Measurements from ENCODE around the gene RUVBL1.

The RUVBL1 gene

DNA sequence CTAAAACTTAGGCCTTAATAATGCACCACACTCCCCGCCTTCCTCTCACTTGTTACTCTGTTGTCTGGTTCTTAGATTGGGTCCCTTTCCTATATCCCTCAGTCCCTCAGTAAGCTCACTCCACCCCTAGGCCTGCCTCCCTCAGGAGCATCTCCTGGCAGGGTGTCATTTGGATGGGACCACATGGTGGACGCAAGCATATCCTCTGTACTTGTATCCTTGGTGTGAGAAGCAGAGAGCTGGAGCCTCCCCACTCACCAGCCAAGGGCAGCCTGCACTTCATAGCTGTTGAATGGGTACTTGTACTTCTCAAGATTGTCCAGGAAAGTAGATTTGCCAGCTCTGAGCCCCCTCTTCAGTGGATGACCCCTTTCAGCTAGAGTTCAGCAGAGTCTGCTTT is 59.7 kb downstream of the RUVBL1 start:
- no peak for DNase-seq

- DNase-seq = no peak
Observed at GRCh38 chr3:128062033-128062745, 61.4 kb downstream of the RUVBL1 start.

- DNase-seq = no peak
Observed at GRCh38 chr3:128060473-128061381, 62.9 kb downstream of the RUVBL1 start.

GRCh38 chr3:128056258-128056657 is 67.4 kb downstream of the RUVBL1 start:
- DNase-seq = no peak

- no peak for DNase-seq
Observed at GRCh38 chr3:128054367-128054766, 69.2 kb downstream of the RUVBL1 start.

DNA sequence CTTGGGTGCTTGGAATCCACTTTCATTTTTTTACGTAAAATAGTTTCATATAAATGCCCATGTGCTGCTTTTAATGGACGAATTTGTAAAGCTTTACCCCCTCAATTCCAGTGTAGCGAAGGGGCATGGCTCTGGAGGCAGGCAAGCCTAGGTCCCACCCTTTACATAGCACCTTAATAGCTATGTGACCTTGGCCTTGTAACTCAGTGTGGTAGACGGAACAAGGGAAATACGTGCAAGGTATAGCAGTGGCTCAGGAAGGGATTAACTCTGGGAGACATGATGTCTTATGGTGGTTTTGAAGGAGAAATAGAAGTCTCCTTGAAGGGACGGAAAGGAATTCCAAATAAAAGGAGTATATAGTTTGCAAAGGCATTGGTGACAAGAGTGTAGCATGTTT is 70.0 kb downstream of the RUVBL1 start:
- no peak for DNase-seq

DNA sequence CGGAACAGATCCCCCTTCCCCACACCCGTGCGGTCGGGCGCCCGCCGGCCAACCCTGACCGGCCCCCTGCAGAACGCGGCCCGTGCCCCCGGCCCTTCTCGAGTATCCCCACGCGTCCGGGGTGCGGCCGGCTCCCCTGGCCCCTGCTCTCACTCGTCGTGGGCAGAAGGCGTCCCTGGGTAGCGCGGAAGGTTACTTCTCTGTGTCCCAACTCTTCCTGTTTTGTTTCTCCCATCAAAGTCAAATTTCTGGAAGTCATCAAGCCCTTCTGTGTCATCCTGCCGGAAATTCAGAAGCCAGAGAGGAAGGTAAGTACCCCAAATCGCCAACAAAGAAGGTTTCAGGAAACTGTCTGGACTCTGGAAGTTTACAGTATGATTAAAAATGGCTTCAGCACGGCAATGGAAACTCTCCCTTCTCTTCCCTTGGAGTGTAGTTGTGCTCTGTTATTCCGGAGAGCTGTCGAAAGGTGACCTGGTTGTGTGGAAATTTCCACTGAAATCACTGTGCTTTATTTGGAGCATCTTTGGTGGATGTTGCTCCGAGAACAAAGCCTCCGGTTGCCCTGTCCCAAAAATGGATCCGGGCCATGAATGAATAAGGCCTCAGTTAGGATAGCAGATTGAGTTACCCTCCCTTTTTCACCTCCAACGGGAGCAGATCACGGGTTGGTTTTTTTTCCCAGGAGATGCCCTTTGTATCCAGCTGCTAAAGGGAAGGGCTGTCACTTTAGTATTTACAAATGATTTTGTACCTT is 70.8 kb downstream of the RUVBL1 start:
- DNase-seq = no peak

DNA sequence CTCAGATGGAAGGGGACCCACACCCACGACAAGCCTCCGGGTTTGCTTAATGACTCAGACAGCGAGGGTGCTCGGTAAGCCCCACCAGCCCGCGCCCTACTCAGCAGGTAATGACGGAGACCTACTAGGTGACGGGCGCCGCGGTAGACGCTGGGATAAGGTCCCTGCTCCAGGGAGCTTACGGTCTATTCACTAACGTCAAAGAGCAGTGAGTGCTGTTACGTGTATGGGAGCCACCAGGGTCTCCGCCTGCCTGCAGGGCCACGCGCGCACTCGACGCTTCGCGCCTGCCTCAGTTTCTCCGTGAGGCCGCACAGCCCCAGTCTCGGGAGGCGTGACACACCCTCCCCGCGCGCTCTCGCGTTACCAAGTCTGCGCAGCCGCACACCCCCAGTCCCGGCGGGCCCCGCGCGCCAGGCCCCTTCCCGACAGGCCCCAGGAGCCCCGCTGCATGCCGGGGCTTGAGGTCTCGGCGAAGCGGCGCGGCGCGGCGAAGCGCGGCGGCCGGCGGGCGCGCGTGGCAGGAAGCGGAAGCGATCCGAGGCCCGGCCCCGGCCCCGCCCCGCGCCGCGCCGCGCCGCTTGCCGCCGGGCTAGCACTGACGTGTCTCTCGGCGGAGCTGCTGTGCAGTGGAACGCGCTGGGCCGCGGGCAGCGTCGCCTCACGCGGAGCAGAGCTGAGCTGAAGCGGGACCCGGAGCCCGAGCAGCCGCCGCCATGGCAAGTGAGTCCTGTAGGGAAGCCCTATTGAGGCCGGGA is 71.6 kb downstream of the RUVBL1 start, which contains the start of gene SEC61A1:
Gene SEC61A1 (plus strand): TSS at position 601 of the 758 bp plus-strand sequence. CDS start 116 bp downstream, at position 717.
- peak; percentile 95 for DNase-seq

GRCh38 chr3:128051459-128051836 is 72.2 kb downstream of the RUVBL1 start:
- DNase-seq = no peak

GRCh38 chr3:128050597-128050996 is 73.0 kb downstream of the RUVBL1 start:
- DNase-seq = no peak

DNA sequence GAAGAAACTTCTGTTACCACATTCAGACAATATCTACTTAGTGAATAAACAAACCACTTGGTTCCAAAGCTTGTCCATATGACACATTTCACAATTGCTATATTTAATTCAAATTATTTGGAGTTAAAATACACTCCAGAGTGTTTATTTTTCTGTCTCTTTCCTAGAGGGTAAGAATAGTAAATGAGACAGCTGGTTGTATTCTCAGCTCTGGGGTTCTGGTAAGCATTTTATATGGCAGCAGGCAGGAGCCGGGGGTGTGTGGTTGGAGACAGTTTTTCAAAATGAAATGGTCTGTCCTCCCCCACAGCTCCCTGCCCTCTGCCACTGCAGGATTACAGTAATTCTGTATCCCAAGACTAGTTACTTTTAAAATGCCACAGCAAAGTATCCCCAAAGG is 82.3 kb downstream of the RUVBL1 start:
- DNase-seq = no peak

DNA sequence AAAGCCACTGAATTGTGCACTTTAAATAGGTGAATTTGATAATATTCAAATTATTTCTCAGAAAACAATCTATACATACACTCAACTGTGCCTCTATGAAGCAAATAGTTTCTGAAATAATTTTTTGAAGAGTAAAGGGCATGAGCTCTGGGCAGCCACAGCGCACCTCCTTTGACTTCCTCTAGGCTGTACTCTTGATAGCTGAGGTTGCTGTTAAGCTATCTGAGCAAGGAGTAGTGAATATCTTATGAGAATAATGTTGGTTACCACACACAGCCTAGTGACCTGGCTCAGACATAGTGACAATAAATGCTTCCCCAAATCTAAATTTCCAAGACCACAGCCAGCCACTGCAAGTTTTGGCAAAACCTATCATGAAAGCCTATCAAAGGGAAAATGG is 83.0 kb downstream of the RUVBL1 start:
- no peak for DNase-seq

DNA sequence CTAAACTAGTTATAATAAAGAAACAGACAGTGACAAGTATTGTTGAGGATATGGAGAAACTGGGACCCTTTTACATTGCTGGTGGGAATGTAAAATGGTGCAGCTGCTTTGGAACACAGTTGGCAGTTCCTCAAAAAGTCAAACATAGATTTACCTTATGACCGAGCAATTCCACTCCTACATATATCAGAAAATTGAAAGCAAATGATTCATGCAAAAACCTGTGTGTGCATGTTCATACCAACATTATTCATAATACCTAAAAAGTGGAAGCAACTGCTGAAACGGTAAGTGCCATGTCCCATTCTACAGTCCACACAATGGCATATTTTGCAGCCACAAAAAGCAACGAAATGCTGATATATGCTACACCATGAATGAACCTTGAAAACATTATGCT is 83.6 kb downstream of the RUVBL1 start:
- no peak for DNase-seq

- DNase-seq = no peak
Observed at GRCh38 chr3:128036119-128036518, 87.5 kb downstream of the RUVBL1 start.

DNA sequence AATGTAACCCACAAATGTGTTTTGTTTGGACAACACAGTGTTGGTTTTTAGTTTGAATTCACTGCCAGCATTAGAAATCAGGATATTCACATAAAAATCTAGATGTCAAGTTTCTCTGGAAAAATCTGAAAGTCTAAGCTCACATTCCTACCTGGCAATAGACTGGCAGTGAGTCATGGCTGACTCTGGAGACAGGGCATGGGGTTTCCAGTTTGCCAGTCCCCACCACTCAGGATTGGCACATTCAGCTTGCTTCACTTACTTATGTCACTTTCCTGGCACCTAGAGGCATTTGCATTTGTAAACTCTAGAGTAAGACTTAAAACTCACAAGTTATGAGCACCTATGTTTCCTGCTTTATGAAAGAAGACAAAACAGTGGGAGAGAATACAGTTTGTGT is 90.5 kb downstream of the RUVBL1 start:
- DNase-seq = no peak

All from CD4-positive, alpha-beta T cell treated with Interleukin-21 for 1 hour (primary cell).